Measurements from ENCODE around the gene CDH12.

CDH12 gene

DNA sequence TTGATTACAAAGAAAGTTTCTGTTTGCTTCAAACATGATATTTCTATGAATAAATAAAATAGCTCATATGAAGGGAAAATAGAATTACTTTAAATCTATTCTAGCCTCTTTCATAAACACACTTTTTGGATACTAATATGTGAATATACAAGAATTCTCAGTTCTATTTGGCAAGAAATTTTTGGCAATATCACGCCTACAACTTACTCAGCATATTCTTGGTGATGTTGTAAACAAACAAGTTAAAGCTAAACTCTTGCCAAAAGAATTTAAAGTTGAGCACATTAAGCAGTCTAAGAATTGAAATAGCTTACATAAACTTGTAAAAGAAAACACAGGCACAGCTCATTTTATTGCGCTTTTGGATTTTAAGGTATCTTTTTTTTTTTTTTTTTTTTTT, 209.8 kb downstream of the CDH12 start:
- no peaks in the 10 kb centered on the region for H3K79me2 ChIP-seq (ENCODE audit: low read length)
- H3K9ac ChIP-seq (ENCODE audit: low read length), result no peak overlapping the region
- no peak for TF ChIP-seq CTCF (IDR thresholded peaks at IDR 0.05; ENCODE audit: low read depth, low read length)
- no peak for TF ChIP-seq EZH2phosphoT487 (IDR thresholded peaks at IDR 0.05; ENCODE audit: low read depth)
- no peak overlapping the region for H2AFZ ChIP-seq (ENCODE audit: low read depth, low read length)
- no peak overlapping the region for H3K4me2 ChIP-seq (ENCODE audit: low read length)
- H3K4me3 ChIP-seq (ENCODE audit: low read length), result no peak overlapping the region
- H3K27me3 ChIP-seq (ENCODE audit: low read depth, low read length), result no peaks in the 10 kb centered on the region
- no peaks in the 10 kb centered on the region for H3K36me3 ChIP-seq (replicated peaks; ENCODE audit: low read depth, low read length)
- no peaks in the 10 kb centered on the region for H4K20me1 ChIP-seq (ENCODE audit: insufficient read depth, low read length)
- no peaks in the 10 kb centered on the region for H3K4me1 ChIP-seq (ENCODE audit: low read length)
- H3K9me3 ChIP-seq (ENCODE audit: insufficient read depth, low read length), result no peaks in the 10 kb centered on the region
- H3K27ac ChIP-seq (ENCODE audit: low read length), result no peak overlapping the region

DNA sequence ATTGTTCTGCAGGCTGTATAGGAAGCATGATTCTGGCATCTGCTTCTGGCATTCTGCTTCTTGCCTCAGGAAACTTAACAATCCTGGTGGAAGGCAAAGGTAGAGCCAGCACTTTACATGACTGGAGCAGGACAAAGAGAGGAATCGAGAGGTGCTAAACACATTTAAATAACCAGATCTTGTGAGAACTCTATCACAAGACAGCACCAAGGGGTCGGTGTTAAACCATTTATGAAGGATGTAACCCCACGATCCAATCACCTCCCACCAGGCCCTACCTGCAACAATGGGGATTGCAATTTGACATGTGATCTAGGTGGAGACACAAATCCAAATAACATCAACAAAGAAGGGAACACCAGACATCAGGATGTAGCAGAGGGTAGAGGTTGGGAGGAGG, 221.5 kb downstream of the CDH12 start:
- H2AFZ ChIP-seq (ENCODE audit: low read depth, low read length), result no peak overlapping the region
- no peaks in the 10 kb centered on the region for H3K36me3 ChIP-seq (replicated peaks; ENCODE audit: low read depth, low read length)

GRCh38 chr5:22627029-22627428, 226.1 kb downstream of the CDH12 start:
- Histone ChIP-seq H3K4me2 (ENCODE audit: low read length) (no peak overlapping the region), H3K79me2 (ENCODE audit: low read length) (no peaks in the 10 kb centered on the region), H4K20me1 (ENCODE audit: insufficient read depth, low read length) (no peaks in the 10 kb centered on the region), H3K27ac (ENCODE audit: low read length) (no peak overlapping the region), H3K9me3 (ENCODE audit: insufficient read depth, low read length) (no peaks in the 10 kb centered on the region), H3K36me3 (replicated peaks; ENCODE audit: low read depth, low read length) (no peaks in the 10 kb centered on the region), H3K27me3 (ENCODE audit: low read depth, low read length) (no peaks in the 10 kb centered on the region), H3K4me3 (ENCODE audit: low read length) (no peak overlapping the region), H3K9ac (ENCODE audit: low read length) (no peak overlapping the region), H2AFZ (ENCODE audit: low read depth, low read length) (no peak overlapping the region), H3K4me1 (ENCODE audit: low read length) (no peaks in the 10 kb centered on the region)
- TF ChIP-seq EZH2phosphoT487 (IDR thresholded peaks at IDR 0.05; ENCODE audit: low read depth), result no peak
- TF ChIP-seq CTCF (IDR thresholded peaks at IDR 0.05; ENCODE audit: low read depth, low read length), result no peak

More for the DNA sequence above, 221.5 kb downstream of the CDH12 start:
- no peak overlapping the region for H3K9ac ChIP-seq (ENCODE audit: low read length)
- H3K4me3 ChIP-seq (ENCODE audit: low read length), result no peak overlapping the region
- H3K79me2 ChIP-seq (ENCODE audit: low read length), result no peaks in the 10 kb centered on the region
- no peaks in the 10 kb centered on the region for H3K9me3 ChIP-seq (ENCODE audit: insufficient read depth, low read length)
- no peaks in the 10 kb centered on the region for H3K4me1 ChIP-seq (ENCODE audit: low read length)
- H4K20me1 ChIP-seq (ENCODE audit: insufficient read depth, low read length), result no peaks in the 10 kb centered on the region
- H3K4me2 ChIP-seq (ENCODE audit: low read length), result no peak overlapping the region
- H3K27me3 ChIP-seq (ENCODE audit: low read depth, low read length), result no peaks in the 10 kb centered on the region
- TF ChIP-seq EZH2phosphoT487 (IDR thresholded peaks at IDR 0.05; ENCODE audit: low read depth) (no peak), CTCF (IDR thresholded peaks at IDR 0.05; ENCODE audit: low read depth, low read length) (no peak)
- no peak overlapping the region for H3K27ac ChIP-seq (ENCODE audit: low read length)

- Histone ChIP-seq H3K4me3 (ENCODE audit: low read length) (no peak overlapping the region), H3K36me3 (replicated peaks; ENCODE audit: low read depth, low read length) (no peaks in the 10 kb centered on the region), H3K4me1 (ENCODE audit: low read length) (no peaks in the 10 kb centered on the region), H3K27ac (ENCODE audit: low read length) (no peak overlapping the region), H4K20me1 (ENCODE audit: insufficient read depth, low read length) (no peaks in the 10 kb centered on the region), H3K79me2 (ENCODE audit: low read length) (no peaks in the 10 kb centered on the region), H3K9me3 (ENCODE audit: insufficient read depth, low read length) (no peaks in the 10 kb centered on the region), H3K4me2 (ENCODE audit: low read length) (no peak overlapping the region), H3K9ac (ENCODE audit: low read length) (no peak overlapping the region), H2AFZ (ENCODE audit: low read depth, low read length) (no peak overlapping the region), H3K27me3 (ENCODE audit: low read depth, low read length) (no peaks in the 10 kb centered on the region)
- TF ChIP-seq EZH2phosphoT487 (IDR thresholded peaks at IDR 0.05; ENCODE audit: low read depth) (no peak), CTCF (IDR thresholded peaks at IDR 0.05; ENCODE audit: low read depth, low read length) (no peak)
These were observed 227.7 kb downstream of the CDH12 start for GRCh38 chr5:22625451-22625850.
